Chondrocyte (in vitro differentiated cells): ENCODE measurements around the gene NRBP1. TPM values are rescaled to one million over a fixed set of nuclear protein-coding genes. Genes with fewer than 3 reads are reported as not detected.

Experiments
- DNase-seq: peaks from one replicate; pipeline ENCODE4 v3.0.0; 2021; ENCODE audit warnings: mixed read lengths, low spot score
- H3K27ac Mint-ChIP-seq: one replicate; pipeline ENCODE4 v1.8.0; 2021; ENCODE audit warnings: mild to moderate bottlenecking, moderate library complexity, mixed read lengths; ENCODE audit not compliant: unreplicated experiment
- H3K27me3 Mint-ChIP-seq: 2 replicates; pipeline ENCODE4 v1.8.0; 2021; ENCODE audit warnings: low read depth, mixed read lengths
- H3K36me3 Mint-ChIP-seq: 2 replicates; pipeline ENCODE4 v1.8.0; 2021; ENCODE audit warnings: low read depth, mixed read lengths
- H3K4me1 Mint-ChIP-seq: 2 replicates; pipeline ENCODE4 v1.8.0; 2021; ENCODE audit warnings: low read depth, mild to moderate bottlenecking, mixed read lengths
- H3K4me3 Mint-ChIP-seq: one replicate; pipeline ENCODE4 v1.8.0; 2021; ENCODE audit warnings: mild to moderate bottlenecking, moderate library complexity, mixed read lengths; ENCODE audit not compliant: unreplicated experiment
- H3K9me3 Mint-ChIP-seq: 2 replicates; pipeline ENCODE4 v1.8.0; 2021; ENCODE audit warnings: low read depth, mixed read lengths
- total RNA-seq: library from RNA; stranded (reverse); gene quantifications from 3 replicates; pipeline ENCODE4 v1.2.1, GENCODE V29; 2021
- TF ChIP-seq, protein P1 (sequence below): fragments of 200-600 bp; sonication (generic); IDR thresholded peaks from 2 replicates; pipeline ENCODE4 v1.5.0; 2021; ENCODE audit warnings: antibody characterized with exemption, mild to moderate bottlenecking, moderate library complexity

Gene NRBP1
- total RNA-seq, 1 donor from 2014 or later, result 128 TPM

DNA sequence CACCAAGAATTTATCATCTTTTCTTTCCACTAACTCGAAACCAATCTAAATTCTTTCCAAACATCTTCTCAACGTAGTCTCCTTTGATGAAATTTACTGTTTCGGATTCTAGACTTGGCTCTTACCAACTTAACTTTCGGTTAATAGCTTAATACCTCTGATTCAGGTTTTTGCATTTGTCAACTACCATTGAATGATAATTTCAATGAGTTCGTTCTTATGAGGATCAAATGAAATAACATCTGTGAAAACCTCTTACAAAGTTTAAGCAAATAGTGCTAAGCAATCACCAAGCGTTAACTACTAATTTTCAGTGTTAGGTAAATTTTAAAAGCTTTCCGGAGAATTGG, 593 bp upstream of the NRBP1 start:
- no peak for DNase-seq
- no peaks in the 10 kb centered on the region for H3K36me3 Mint-ChIP-seq
- peaks cover 35% of the 10 kb centered on the region for H3K4me1 Mint-ChIP-seq
- peak overlapping the region; percentile 93 for H3K4me3 Mint-ChIP-seq
- H3K27ac Mint-ChIP-seq, result peak overlapping the region; percentile 98
- no peaks in the 10 kb centered on the region for H3K9me3 Mint-ChIP-seq
- TF ChIP-seq, protein P1, sequence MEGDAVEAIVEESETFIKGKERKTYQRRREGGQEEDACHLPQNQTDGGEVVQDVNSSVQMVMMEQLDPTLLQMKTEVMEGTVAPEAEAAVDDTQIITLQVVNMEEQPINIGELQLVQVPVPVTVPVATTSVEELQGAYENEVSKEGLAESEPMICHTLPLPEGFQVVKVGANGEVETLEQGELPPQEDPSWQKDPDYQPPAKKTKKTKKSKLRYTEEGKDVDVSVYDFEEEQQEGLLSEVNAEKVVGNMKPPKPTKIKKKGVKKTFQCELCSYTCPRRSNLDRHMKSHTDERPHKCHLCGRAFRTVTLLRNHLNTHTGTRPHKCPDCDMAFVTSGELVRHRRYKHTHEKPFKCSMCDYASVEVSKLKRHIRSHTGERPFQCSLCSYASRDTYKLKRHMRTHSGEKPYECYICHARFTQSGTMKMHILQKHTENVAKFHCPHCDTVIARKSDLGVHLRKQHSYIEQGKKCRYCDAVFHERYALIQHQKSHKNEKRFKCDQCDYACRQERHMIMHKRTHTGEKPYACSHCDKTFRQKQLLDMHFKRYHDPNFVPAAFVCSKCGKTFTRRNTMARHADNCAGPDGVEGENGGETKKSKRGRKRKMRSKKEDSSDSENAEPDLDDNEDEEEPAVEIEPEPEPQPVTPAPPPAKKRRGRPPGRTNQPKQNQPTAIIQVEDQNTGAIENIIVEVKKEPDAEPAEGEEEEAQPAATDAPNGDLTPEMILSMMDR, result no peak
- no peaks in the 10 kb centered on the region for H3K27me3 Mint-ChIP-seq

GRCh38 chr2:27428978-27429541, 629 bp downstream of the NRBP1 start:
- DNase-seq, result no peak
- H3K27me3 Mint-ChIP-seq, result no peaks in the 10 kb centered on the region
- TF ChIP-seq, protein P1, result no peak
- no peaks in the 10 kb centered on the region for H3K9me3 Mint-ChIP-seq
- H3K36me3 Mint-ChIP-seq, result peaks cover 11% of the 10 kb centered on the region
- peak overlapping the region; percentile 96 for H3K27ac Mint-ChIP-seq
- H3K4me1 Mint-ChIP-seq, result peaks cover 35% of the 10 kb centered on the region
- peak overlapping the region; percentile 95 for H3K4me3 Mint-ChIP-seq

- no peak for DNase-seq
- TF ChIP-seq, protein P1, result no peak
- Mint-ChIP-seq H3K27me3 (no peaks in the 10 kb centered on the region), H3K4me3 (peak overlapping the region; percentile 31), H3K27ac (peak overlapping the region; percentile 77), H3K36me3 (peaks cover 32% of the 10 kb centered on the region), H3K9me3 (no peaks in the 10 kb centered on the region), H3K4me1 (peaks cover 35% of the 10 kb centered on the region)
Observed at GRCh38 chr2:27431395-27431794, 3.0 kb downstream of the NRBP1 start.

GRCh38 chr2:27435628-27436027, 7.2 kb downstream of the NRBP1 start:
- Mint-ChIP-seq H3K4me3 (no peak overlapping the region), H3K27me3 (no peaks in the 10 kb centered on the region), H3K9me3 (no peaks in the 10 kb centered on the region), H3K27ac (peak overlapping the region; percentile 52), H3K4me1 (peaks cover 14% of the 10 kb centered on the region), H3K36me3 (peaks cover 52% of the 10 kb centered on the region)
- TF ChIP-seq, protein P1, result no peak
- DNase-seq, result no peak

- H3K36me3 Mint-ChIP-seq, result peaks cover 33% of the 10 kb centered on the region
- no peak overlapping the region for H3K4me3 Mint-ChIP-seq
Observed at GRCh38 chr2:27441226-27441926, 12.9 kb downstream of the NRBP1 start.

More at GRCh38 chr2:27441226-27441926, 12.9 kb downstream of the NRBP1 start:
- H3K27ac Mint-ChIP-seq, result no peak overlapping the region
- H3K9me3 Mint-ChIP-seq, result no peaks in the 10 kb centered on the region
- H3K27me3 Mint-ChIP-seq, result no peaks in the 10 kb centered on the region
- DNase-seq, result no peak
- TF ChIP-seq, protein P1, result no peak
- H3K4me1 Mint-ChIP-seq, result no peaks in the 10 kb centered on the region
